Measurements from ENCODE around the gene CHST11. TPM values are rescaled to one million over a fixed set of nuclear protein-coding genes. Genes with fewer than 3 reads are reported as not detected.
"Not testable (repeated sequence)": the region's sequence is repeated elsewhere in the genome, so short reads cannot be mapped to it uniquely, and the experiment has no call there.

CHST11 gene
- total RNA-seq, 3 donors from 2014 or later = 12.5 to 16.4 (median 15.5) TPM

DNA sequence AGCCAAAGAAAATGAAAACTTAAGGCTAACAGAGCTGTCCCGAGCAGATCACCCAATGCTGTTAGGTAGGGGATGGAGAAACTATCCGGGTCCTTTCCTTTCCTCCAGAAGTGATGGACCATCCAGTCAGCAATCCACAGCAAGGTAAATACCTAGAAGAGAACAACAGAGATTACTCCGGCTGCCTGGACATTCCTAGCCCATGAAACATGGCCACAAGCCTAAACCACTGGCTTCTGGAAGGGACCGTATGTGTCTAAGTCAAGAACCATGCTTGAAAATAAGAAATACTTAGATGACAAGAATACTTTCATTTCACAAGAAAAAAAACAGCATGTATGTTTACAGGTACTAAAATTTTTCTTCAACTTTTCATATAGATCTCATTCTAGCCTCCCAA lies 348.4 kb downstream of the CHST11 start:
- H3K27ac ChIP-seq = no peak overlapping the region
- DNase-seq (ENCODE audit: low spot score in 2 of 2) = no peak
- H3K36me3 ChIP-seq = no peaks in the 10 kb centered on the region
- TF ChIP-seq POLR2AphosphoS5 (IDR thresholded peaks at IDR 0.05) (no peak), CTCF (IDR thresholded peaks at IDR 0.05) (no peak), POLR2A (IDR thresholded peaks at IDR 0.05) (no peak)
- no peak overlapping the region for H3K4me3 ChIP-seq
- H3K4me1 ChIP-seq = no peaks in the 10 kb centered on the region
- intact Hi-C loops (cut with DNase I; ENCODE audit: low total_unique reads) = no loop called here
- H3K27me3 ChIP-seq = no peaks in the 10 kb centered on the region
- no peaks in the 10 kb centered on the region for H3K9me3 ChIP-seq

DNA sequence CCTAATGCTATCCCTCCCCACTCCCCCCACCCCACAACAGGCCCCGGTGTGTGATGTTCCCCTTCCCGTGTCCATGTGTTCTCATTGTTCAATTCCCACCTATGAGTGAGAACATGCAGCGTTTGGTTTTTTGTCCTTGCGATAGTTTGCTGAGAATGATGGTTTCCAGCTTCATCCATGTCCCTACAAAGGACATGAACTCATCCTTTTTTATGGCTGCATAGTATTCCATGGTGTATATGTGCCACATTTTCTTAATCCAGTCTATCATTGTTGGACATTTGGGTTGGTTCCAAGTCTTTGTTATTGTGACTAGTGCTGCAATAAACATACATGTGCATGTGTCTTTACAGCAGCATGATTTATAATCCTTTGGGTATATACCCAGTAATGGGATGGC lies 349.4 kb downstream of the CHST11 start:
- H3K4me1 ChIP-seq; H3K36me3 ChIP-seq; intact Hi-C loops (cut with DNase I; ENCODE audit: low total_unique reads); H3K27ac ChIP-seq; H3K4me3 ChIP-seq; H3K9me3 ChIP-seq; DNase-seq (ENCODE audit: low spot score in 2 of 2); H3K27me3 ChIP-seq: not testable (repeated sequence)

GRCh38 chr12:104809251-104809650 lies 352.5 kb downstream of the CHST11 start:
- H3K27ac ChIP-seq = no peak overlapping the region
- H3K27me3 ChIP-seq = no peaks in the 10 kb centered on the region
- no peaks in the 10 kb centered on the region for H3K9me3 ChIP-seq
- no peak for DNase-seq (ENCODE audit: low spot score in 2 of 2)
- no peaks in the 10 kb centered on the region for H3K4me1 ChIP-seq
- no peak for TF ChIP-seq POLR2AphosphoS5 (IDR thresholded peaks at IDR 0.05)
- TF ChIP-seq CTCF (IDR thresholded peaks at IDR 0.05) = no peak
- no peak for TF ChIP-seq POLR2A (IDR thresholded peaks at IDR 0.05)
- H3K4me3 ChIP-seq = no peak overlapping the region
- no peaks in the 10 kb centered on the region for H3K36me3 ChIP-seq
- intact Hi-C loops (cut with DNase I; ENCODE audit: low total_unique reads) = no loop called here

GRCh38 chr12:104809706-104810385 lies 353.1 kb downstream of the CHST11 start:
- TF ChIP-seq POLR2AphosphoS5 (IDR thresholded peaks at IDR 0.05) (no peak), POLR2A (IDR thresholded peaks at IDR 0.05) (no peak), CTCF (IDR thresholded peaks at IDR 0.05) (no peak)

More at GRCh38 chr12:104809706-104810385, 353.1 kb downstream of the CHST11 start:
- Histone ChIP-seq H3K4me3 (no peak overlapping the region), H3K27ac (no peak overlapping the region), H3K36me3 (no peaks in the 10 kb centered on the region), H3K4me1 (no peaks in the 10 kb centered on the region), H3K9me3 (no peaks in the 10 kb centered on the region), H3K27me3 (no peaks in the 10 kb centered on the region)
- no peak for DNase-seq (ENCODE audit: low spot score in 2 of 2)
- intact Hi-C loops (cut with DNase I; ENCODE audit: low total_unique reads) = loop anchor here (10.0 kb wide), 1 partner anchor 835 kb away; no protein-coding TSS in a partner anchor

Other genes starting within 250 kb of the CHST11 start
- 100 to 1,000 TPM in 2 of 3 donors, 10 to 100 TPM in 1; 60.2 to 137 (median 103) TPM for gene TXNRD1, start 241.2 kb upstream of the CHST11 start, total RNA-seq
- 10 to 100 TPM in 2 of 3 donors, 1 to 10 TPM in 1; 6.7 to 13.3 (median 12.1) TPM for gene EID3, start 153.2 kb upstream of the CHST11 start, total RNA-seq

Measured in breast epithelium (tissue), 4 donors.